GM19193 (cell line): Measurements from ENCODE around the gene CHRFAM7A.
"Not testable (repeated sequence)": the region's sequence is repeated elsewhere in the genome, so short reads cannot be mapped to it uniquely, and the experiment has no call there.

ENCODE experiments used
- POLR2A ChIP-seq: IDR thresholded peaks from 4 replicates; pipeline ENCODE4 v1.6.1; 2011; ENCODE audit not compliant: insufficient read depth, insufficient read length; ENCODE audit errors: extremely low read depth

CHRFAM7A gene

DNA sequence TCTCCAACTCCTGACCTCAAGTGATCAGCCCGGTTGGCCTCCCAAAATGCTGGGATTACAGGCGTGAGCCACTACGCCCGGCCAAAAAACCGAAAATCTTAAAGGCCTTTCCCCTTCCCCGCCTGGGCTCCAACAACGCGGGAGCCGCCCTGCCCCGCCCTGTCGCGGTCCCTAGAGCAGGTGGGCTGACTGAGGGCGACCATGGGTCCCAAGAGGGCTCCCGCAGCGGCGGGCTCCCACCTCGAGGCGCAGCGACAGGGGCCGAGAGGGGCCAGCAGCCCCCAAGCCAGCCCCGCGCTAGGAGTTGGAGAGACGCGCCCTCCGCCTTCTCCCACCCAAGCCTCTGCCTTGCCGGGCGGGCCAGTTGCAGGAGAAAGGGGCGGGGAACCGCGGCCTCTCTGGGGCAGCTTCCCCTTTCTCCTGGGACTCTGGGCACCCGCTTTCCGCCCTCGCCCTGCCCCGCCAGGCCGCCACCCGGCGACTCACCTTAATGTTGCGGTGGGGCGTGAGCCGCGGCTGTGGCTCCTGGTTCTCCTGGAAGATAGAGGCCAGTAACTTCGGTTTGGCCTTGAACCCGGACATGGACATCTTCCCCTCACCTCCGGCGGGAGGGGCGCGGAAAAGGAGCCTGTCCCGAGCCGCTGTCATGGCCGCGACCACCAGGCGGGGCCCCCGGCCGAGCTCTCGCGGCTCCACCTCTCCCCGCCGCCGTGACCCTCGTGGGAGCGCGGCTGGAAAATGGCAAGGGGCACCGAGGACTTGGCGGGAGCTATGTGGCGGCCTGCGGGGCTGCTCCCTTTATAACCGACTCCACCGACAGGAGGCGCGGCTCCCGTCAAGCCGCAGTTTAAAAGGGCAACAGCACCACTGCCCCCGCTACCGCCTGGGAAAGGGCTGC is at the start of gene CHRFAM7A:
CHRFAM7A (minus strand) TSS at position 775 of the 898 bp plus-strand sequence. CDS start 10,189 bp downstream, outside the sequence.
- not testable (repeated sequence) for TF ChIP-seq POLR2A

- TF ChIP-seq POLR2A: not testable (repeated sequence)
These were observed 20.8 kb upstream of the CHRFAM7A start, which contains the start of gene GOLGA8R for GRCh38 chr15:30414160-30414559. Gene GOLGA8R (minus strand): TSS chr15:30414260. CDS start chr15:30414162, 98 bp downstream.
